Erythroblast (primary cell): ENCODE measurements around the gene GARNL3.

Source experiments
- GATA1 ChIP-seq: IDR thresholded peaks from 2 replicates; pipeline ENCODE4 v1.6.1; 2011; ENCODE audit warnings: low read depth, mild to moderate bottlenecking, control low read depth, low read length, moderate library complexity
- POLR2A ChIP-seq: IDR thresholded peaks from 2 replicates; pipeline ENCODE4 v1.6.1; 2011; ENCODE audit warnings: mild to moderate bottlenecking, low read length

GRCh38 chr9:127393645-127394044 is 129.1 kb downstream of the GARNL3 start:
- TF ChIP-seq POLR2A = no peak
- no peak for TF ChIP-seq GATA1
